DND-41 (cell line): ENCODE measurements around the gene TEX10.

Experiments
- ATAC-seq: fragments of 200-7000 bp; cut with Tn5 transposase; 3 replicates; pipeline ENCODE4 v1.9.1; 2021; ENCODE audit warnings: low read depth; ENCODE audit not compliant: insufficient read depth
- DNase-seq: peaks from one replicate; pipeline ENCODE4 v3.0.0-alpha.2; 2020
- H2AFZ ChIP-seq: 2 replicates; pipeline ENCODE4 v1.6.0; 2012; ENCODE audit warnings: low read depth, low read length
- H3K27ac ChIP-seq: 2 replicates; pipeline ENCODE4 v1.5.1; 2012; ENCODE audit warnings: low read length, inconsistent platforms
- H3K27me3 ChIP-seq: fragments of 200-600 bp; sonication (generic); 2 replicates; pipeline ENCODE4 v1.6.0; 2012; ENCODE audit warnings: low read length, mild to moderate bottlenecking, inconsistent platforms; ENCODE audit not compliant: insufficient read depth, poor library complexity
- H3K36me3 ChIP-seq: 2 replicates; pipeline ENCODE4 v1.5.1; 2012; ENCODE audit warnings: low read length, inconsistent platforms; ENCODE audit not compliant: insufficient read depth
- H3K4me1 ChIP-seq: 2 replicates; pipeline ENCODE4 v1.5.1; 2012; ENCODE audit warnings: mild to moderate bottlenecking, low read length; ENCODE audit not compliant: insufficient read depth
- H3K4me2 ChIP-seq: 2 replicates; pipeline ENCODE4 v1.6.0; 2012; ENCODE audit warnings: mild to moderate bottlenecking, moderate library complexity, low read length, inconsistent platforms; ENCODE audit not compliant: insufficient read depth
- H3K4me3 ChIP-seq, 2 experiments: fragments of 200-600 bp in 1 of 2; shearing (Covaris generic) in 1 of 2; 2 replicates each; pipeline ENCODE4 v1.5.1; 2012 to 2016; ENCODE audit warnings: inconsistent platforms in 2 of 2, low read length in 2 of 2, mild to moderate bottlenecking in 2 of 2, low read depth in 1 of 2, moderate library complexity in 1 of 2
- H3K79me2 ChIP-seq: 2 replicates; pipeline ENCODE4 v1.6.0; 2012; ENCODE audit warnings: low read length, inconsistent platforms; ENCODE audit not compliant: insufficient read depth
- H3K9ac ChIP-seq: 2 replicates; pipeline ENCODE4 v1.6.0; 2012; ENCODE audit warnings: low read depth, mild to moderate bottlenecking, inconsistent platforms, low read length, moderate library complexity
- H3K9me3 ChIP-seq: 2 replicates; pipeline ENCODE4 v1.5.1; 2012; ENCODE audit warnings: low read length, moderate library complexity, mild to moderate bottlenecking, inconsistent platforms; ENCODE audit not compliant: insufficient read depth, severe bottlenecking
- H4K20me1 ChIP-seq: 2 replicates; pipeline ENCODE4 v1.6.0; 2012; ENCODE audit warnings: low read length; ENCODE audit not compliant: insufficient read depth
- CTCF ChIP-seq: IDR thresholded peaks from 2 replicates; pipeline ENCODE4 v1.5.1; 2012; ENCODE audit warnings: borderline replicate concordance, low read length, moderate library complexity, mild to moderate bottlenecking; ENCODE audit not compliant: poor library complexity, severe bottlenecking; ENCODE audit errors: extremely low read depth
- EZH2 ChIP-seq: IDR thresholded peaks from 3 replicates; pipeline ENCODE4 v1.6.1; 2012; ENCODE audit warnings: borderline replicate concordance, low read depth, mild to moderate bottlenecking, moderate library complexity, low read length, inconsistent platforms; ENCODE audit not compliant: severe bottlenecking

The TEX10 gene

GRCh38 chr9:100306283-100306682 is 46.5 kb downstream of the TEX10 start:
- Histone ChIP-seq H3K27ac (no peak overlapping the region), H3K4me3 (no peak overlapping the region), H3K9ac (no peak overlapping the region), H3K27me3 (no peaks in the 10 kb centered on the region), H3K4me2 (no peak overlapping the region), H2AFZ (no peak overlapping the region), H4K20me1 (peaks cover 3% of the 10 kb centered on the region; the same call in 1 of the 2 replicates), H3K9me3 (no peaks in the 10 kb centered on the region), H3K79me2 (peaks cover 31% of the 10 kb centered on the region), H3K36me3 (peaks cover 89% of the 10 kb centered on the region), H3K4me1 (no peaks in the 10 kb centered on the region)
- no peak for ATAC-seq
- DNase-seq: no peak
- TF ChIP-seq EZH2 (no peak), CTCF (no peak)

- no peaks in the 10 kb centered on the region for H3K9me3 ChIP-seq
- no peaks in the 10 kb centered on the region for H3K4me1 ChIP-seq
- no peak overlapping the region for H3K4me2 ChIP-seq
- no peaks in the 10 kb centered on the region; the same call in 1 of the 2 replicates for H4K20me1 ChIP-seq
- no peaks in the 10 kb centered on the region for H3K27me3 ChIP-seq
- H2AFZ ChIP-seq: no peak overlapping the region
- no peak overlapping the region for H3K4me3 ChIP-seq
- no peak for TF ChIP-seq CTCF
- TF ChIP-seq EZH2: no peak
- DNase-seq: no peak
- ATAC-seq: no peak
- H3K9ac ChIP-seq: no peak overlapping the region
- peaks cover 90% of the 10 kb centered on the region for H3K36me3 ChIP-seq
- no peak overlapping the region for H3K27ac ChIP-seq
- peaks cover 27% of the 10 kb centered on the region for H3K79me2 ChIP-seq
Observed at GRCh38 chr9:100303747-100304146, 49.0 kb downstream of the TEX10 start.

- Histone ChIP-seq H3K79me2 (peaks cover under 1% of the 10 kb centered on the region; the same call in 1 of the 2 replicates), H2AFZ (no peak overlapping the region), H3K9ac (no peak overlapping the region), H3K27ac (no peak overlapping the region), H3K4me2 (no peak overlapping the region), H3K36me3 (peaks cover 95% of the 10 kb centered on the region), H3K4me1 (no peaks in the 10 kb centered on the region), H3K9me3 (no peaks in the 10 kb centered on the region), H3K27me3 (no peaks in the 10 kb centered on the region), H3K4me3 (no peak overlapping the region), H4K20me1 (peaks cover 3% of the 10 kb centered on the region; the same call in 1 of the 2 replicates)
- DNase-seq (no peak), ATAC-seq (no peak)
- no peak for TF ChIP-seq CTCF
- no peak for TF ChIP-seq EZH2
Observed at GRCh38 chr9:100298378-100298777, 54.4 kb downstream of the TEX10 start.

- 0 out of 2 replicates have a peak, but pooled peaks cover 3% of the 10 kb centered on the region for H4K20me1 ChIP-seq
- no peaks in the 10 kb centered on the region for H3K9me3 ChIP-seq
- no peak overlapping the region for H3K9ac ChIP-seq
- H3K4me1 ChIP-seq: no peaks in the 10 kb centered on the region
- H3K79me2 ChIP-seq: no peaks in the 10 kb centered on the region
- DNase-seq: no peak
- no peak overlapping the region for H3K27ac ChIP-seq
- peaks cover 95% of the 10 kb centered on the region for H3K36me3 ChIP-seq
- H2AFZ ChIP-seq: no peak overlapping the region
- TF ChIP-seq CTCF (no peak), EZH2 (no peak)
- no peaks in the 10 kb centered on the region for H3K27me3 ChIP-seq
- no peak overlapping the region for H3K4me3 ChIP-seq
- no peak for ATAC-seq
- no peak overlapping the region for H3K4me2 ChIP-seq
Observed at GRCh38 chr9:100296407-100296806, 56.3 kb downstream of the TEX10 start.
